ENCODE data around the gene ZNF618.

ZNF618 gene
- total RNA-seq, result 2.2 to 3.0 reads per million in 2 donors

GRCh38 chr9:113876151-113876992 lies at the start of gene ZNF618:
Gene ZNF618 (plus strand): TSS chr9:113876309. CDS start chr9:113876381, 72 bp downstream.
- no peak for DNase-seq

DNA sequence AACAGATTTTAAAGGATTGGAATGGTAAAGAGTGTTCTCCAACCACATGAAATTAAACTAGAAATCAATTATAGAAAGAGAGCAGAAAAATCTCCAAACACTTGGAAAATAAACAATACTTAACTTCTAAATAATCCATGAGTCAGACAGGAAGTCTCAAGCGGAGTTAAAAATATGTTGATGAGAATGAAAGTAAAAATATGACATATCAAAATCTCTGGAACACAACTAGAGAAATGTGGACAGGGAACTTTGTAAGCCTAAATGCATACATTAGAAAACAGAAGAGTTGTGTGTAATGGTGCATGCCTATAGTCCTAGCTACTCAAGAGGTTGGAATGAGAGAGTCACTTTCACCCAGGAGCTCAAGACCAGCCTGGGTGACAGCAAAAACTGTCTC lies 47.9 kb upstream of the ZNF618 start:
- DNase-seq, result no peak

DNA sequence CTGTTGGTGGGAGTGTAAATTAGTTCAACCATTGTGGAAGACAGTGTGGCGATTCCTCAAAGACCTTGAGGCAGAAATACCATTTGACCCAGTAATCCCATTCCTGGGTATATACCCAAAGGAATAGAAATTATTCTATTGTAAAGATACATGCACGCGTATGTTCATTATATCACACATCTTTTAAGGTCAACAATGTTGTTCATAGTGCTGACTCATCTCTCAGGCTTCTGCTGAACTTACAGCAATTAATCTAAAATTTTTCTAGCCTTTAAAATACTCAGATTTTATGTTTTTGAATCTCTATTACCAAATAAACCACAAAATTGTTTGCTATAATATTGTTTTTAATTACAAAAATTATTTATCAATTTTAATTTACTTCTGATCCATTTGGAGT lies 38.8 kb upstream of the ZNF618 start:
- DNase-seq, result no peak

DNA sequence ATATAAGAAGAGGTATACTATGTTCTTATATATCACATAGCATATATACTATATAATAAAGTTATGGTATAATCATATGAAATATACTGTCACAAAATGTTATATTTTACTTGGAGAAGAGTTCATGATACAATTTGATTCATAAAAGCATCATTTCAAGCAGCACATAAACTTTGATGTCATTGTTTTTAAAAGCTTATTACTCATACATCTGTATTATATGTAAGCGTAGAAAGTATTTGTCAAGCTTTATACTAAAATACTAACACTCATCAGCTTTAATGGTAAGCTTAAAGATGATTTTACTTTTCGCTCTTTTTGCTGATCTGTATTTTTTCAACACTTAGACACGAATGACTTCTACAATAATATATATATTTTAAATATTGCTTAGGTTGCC lies 34.0 kb upstream of the ZNF618 start:
- no peak for DNase-seq

- no peak for DNase-seq
These were observed 31.6 kb upstream of the ZNF618 start for GRCh38 chr9:113844466-113844865.

GRCh38 chr9:113851359-113851758 lies 24.8 kb upstream of the ZNF618 start:
- no peak for DNase-seq

DNA sequence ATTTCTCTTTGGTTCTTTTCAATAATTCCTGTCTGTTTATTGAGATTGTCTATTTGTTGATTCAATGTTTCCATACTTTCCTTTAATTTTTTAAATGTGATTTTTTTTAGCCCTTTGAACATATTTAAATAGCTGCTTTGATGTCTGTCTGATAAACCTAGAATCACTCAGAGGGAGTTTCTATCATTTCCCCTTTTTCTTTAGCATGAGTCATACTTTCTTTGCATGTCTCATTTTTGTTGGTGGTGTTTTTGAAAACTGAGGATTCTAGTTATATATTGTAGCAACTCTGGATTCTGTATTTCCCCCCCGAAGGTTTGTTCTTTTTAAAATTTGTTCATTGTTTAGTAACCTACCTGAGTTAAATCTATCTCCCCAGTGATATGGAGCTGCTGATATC lies 24.2 kb upstream of the ZNF618 start:
- no peak for DNase-seq

DNA sequence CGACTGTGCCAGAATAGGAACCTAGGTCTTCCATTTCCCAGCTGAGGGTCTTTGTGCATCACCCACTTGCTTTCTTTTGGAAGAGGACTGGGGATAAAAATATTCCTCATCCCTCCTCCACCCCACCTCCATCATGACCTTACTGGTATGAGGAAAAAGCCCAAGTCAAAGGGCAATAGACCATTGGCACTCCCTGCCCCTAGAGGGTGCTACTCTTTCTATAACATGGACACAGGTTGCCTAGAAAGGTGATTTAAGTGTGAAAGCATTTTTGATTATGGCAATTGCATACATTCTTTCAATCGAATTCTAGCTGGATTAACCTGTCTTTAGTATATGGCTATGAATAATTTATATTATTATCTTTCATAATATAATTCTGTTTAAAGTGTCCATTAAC lies 22.8 kb upstream of the ZNF618 start:
- no peak for DNase-seq

- DNase-seq, result no peak
These were observed 21.8 kb upstream of the ZNF618 start for GRCh38 chr9:113854310-113854709.

- no peak for DNase-seq
These were observed 18.2 kb upstream of the ZNF618 start for GRCh38 chr9:113857875-113858274.

DNA sequence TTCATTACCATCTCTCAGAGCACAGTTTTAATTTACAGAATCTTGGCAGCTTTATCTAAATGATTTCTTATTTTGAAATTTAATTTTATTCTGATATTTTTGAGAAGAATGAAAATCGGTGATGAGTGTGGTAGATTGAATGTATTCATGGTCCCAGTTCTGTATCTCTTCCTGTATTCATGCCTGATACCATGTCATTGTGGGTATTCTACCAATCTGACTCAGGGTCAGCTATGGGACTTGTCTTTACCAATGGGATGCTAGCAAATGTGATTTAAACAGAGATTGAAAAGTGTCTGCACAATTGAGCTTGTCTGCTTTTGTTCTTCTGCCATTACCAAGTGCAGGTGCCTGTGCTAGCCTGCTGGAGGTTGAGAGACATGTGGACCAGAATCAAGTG lies 17.8 kb upstream of the ZNF618 start:
- no peak for DNase-seq

DNA sequence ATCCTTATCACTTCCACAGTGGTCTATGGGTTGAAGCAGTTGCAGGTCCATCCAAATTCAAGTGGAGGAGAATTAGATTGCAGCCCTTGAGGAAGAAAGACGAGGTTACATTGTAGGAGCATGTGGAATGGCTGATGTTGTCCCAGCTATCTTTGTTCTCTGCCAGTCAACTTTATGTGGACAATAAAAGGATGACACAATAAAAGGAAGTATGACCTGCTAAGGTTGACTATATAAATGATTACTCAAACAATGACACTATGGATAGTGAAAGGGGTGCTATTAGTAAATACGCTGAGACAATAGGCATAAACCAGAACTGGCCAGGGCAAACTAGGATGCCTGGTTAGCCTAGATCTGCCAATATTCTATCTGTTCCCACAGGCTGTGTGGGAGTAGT lies 12.8 kb upstream of the ZNF618 start:
- DNase-seq, result no peak

DNA sequence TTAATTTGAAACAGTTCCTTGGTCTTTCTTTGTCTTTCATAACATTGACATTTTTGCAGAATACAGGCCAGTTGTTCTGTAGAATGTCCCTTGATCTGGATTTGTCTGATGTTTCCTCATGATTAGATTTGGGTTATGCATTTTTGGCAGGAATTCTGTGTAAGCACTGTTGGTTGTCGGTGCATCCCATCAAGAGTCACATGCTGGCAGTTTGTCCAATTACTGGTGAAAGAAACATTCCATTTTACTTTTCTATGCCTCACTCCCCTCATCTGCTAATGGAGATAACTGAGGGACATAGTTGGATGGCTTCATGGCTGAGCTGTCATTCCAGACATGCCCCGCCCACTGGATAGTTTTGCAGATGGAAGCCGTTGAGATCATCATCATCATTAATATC lies 7.6 kb upstream of the ZNF618 start:
- DNase-seq, result no peak

DNA sequence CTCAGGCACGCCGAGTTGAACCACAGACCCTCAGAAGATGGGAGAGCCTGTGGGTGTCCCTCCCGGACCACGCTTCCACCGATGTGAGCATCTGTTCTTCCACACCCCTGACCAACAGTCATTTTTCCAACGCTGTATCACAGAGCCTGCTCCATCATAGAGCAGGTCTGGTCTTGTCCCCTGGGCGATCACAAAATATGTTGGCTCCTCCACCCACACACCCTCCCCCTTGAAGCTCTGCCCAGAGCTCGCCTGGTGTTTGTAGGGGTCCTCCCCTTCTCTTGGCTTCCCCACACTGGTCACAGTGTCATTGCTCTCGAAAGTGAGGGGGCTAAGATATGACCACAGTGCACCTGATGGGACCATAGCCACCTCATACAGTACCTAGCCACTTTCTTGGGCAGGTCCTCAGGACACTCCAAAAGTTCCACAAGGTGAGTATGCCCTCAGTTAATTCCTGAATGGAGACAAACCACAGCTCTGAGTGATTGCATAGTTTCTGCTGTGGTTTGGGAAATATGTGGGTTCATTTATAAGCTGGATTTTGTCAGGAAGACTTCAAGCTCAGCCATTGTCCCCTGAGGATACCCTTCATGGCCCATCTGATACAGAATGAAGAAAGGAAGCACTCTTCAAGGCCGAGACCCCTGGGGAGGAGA lies 3.5 kb upstream of the ZNF618 start:
- no peak for DNase-seq

- DNase-seq, result no peak
These were observed 2.7 kb upstream of the ZNF618 start for GRCh38 chr9:113873446-113873845.

DNA sequence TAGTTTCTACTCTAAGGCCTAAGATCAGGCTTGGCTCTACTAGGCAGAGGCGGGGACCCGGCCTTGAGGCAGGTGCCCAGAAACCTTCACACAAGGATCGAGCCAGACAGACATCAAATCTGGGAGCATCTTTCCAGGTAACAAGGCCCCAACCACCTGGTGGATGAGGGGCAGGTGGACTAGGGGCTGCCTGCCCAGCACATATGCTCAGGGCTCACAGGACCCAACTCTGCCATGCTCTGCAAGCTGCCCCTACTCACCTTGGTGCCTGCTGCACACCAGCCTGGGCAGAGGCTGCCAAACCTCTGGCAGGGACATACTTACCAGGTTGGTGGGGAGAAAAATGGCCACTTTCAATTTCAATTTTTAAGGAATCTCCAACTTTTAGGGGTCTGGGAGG lies 2.2 kb upstream of the ZNF618 start:
- no peak for DNase-seq

DNA sequence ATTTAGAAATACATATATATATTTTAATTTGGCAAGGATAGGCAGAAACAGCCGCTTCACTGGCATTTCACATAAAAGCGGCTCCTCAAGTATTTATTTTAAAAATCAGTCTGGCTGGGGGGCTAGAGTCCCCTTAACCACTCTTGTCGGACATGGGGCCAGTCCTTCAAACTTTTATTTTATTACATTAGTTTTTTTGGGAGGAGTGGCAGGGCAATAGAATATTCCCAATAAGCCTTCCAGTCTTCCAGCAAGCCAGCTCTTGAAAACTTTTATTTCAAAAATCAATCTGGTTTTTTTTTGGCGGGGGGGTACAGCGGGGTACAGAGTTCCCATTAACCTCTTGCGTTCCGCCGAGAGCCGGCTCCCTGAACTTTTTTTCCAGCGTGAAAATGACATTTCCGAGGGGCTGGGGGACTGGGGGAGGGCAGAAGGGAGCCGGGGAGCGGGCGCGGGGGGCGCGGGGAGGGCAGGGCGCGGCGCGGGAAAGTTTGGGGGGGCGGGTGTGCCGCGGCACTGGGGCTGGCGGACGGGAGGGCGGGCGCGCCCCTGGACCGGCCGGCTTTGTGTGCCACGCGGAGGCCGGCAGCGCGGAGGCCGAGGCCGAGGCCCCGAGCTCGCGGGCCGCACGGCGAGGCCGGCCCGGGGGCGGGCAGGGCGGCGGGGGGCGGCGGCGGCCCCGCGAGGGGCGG lies 504 bp upstream of the ZNF618 start:
- no peak for DNase-seq

- no peak for DNase-seq
These were observed 872 bp downstream of the ZNF618 start for GRCh38 chr9:113876993-113877368.

DNA sequence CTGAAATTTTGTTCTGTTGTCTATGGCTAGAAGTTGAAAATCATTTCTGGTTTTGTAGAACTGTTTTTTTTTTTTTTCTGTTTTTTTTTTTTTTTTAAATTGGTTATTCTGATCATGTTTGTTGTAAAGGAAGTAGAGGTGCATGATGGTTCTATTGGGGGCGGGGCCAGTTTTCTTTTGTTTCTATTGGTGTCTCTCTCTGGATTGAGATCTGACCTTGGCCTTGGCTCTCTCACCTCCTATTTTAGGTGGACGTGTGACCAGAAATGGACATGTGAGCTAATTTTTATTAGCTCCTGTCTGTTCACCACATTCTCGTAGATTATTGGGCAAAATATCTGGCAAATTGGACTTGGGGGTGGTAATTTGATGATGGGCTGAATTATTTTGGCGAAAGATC lies 3.2 kb downstream of the ZNF618 start:
- no peak for DNase-seq

DNA sequence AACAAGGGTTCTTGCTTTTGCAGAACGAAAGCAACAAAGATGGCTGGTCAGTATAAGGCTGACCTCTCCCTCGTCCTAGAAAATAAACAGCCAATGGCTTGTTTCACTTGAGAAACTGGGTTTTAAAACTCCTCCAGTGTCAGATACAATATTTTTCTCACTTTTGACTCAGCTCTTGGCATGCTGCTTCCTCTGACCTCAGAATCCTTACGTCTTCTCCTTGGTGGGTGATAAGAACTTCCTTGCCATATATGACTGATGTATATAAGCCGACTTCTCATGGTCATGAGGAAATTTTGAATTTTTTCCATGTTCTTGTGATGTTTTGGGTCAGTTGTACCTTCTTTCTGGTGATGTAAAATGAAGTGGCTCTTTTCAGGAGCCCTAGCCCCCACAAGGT lies 3.8 kb downstream of the ZNF618 start:
- DNase-seq, result no peak

DNA sequence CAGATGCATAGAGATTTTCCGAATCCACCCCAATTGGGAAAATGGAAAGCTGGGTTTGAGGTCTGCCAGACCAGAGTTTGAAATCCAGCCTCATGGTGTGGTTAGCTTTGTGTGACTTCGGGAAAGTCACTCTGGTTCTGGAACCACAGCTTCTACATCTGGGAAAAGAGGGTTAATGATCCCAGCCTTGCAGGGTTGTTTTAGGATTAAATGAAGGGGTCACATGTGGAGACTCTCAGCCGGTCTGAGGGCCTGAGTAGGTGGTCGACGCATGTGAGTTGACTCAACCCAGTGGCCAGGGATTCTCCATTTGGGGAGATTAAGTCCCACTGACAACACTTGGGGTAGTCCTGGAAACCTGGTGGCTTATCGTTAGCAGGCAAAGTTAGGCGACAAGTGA lies 6.1 kb downstream of the ZNF618 start:
- DNase-seq, result no peak

DNA sequence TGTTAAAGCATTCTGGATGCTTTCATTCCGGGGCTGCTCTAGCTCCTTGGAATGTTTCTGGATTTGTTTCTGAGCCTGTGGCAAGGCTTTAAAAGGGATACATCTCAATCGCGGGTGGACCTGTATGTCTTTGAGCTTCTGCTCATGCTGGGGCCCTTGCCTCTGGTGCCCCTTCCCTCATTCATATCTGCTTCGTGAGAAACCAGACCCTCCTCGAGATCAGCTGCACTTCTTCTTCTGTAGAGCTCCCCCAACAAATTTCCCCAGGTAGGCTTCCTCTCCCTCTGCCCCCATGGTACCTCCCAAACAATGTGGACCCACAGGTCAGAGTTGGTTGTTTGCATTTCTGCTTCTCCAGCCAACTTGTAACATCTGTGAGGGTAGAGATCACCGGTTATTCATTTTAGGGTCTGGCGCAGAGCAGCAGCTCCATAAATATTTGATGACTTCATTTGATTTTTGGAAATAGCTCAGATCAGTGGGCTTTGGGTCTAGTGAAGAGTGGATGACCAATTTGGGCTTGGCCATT lies 6.6 kb downstream of the ZNF618 start:
- no peak for DNase-seq

DNA sequence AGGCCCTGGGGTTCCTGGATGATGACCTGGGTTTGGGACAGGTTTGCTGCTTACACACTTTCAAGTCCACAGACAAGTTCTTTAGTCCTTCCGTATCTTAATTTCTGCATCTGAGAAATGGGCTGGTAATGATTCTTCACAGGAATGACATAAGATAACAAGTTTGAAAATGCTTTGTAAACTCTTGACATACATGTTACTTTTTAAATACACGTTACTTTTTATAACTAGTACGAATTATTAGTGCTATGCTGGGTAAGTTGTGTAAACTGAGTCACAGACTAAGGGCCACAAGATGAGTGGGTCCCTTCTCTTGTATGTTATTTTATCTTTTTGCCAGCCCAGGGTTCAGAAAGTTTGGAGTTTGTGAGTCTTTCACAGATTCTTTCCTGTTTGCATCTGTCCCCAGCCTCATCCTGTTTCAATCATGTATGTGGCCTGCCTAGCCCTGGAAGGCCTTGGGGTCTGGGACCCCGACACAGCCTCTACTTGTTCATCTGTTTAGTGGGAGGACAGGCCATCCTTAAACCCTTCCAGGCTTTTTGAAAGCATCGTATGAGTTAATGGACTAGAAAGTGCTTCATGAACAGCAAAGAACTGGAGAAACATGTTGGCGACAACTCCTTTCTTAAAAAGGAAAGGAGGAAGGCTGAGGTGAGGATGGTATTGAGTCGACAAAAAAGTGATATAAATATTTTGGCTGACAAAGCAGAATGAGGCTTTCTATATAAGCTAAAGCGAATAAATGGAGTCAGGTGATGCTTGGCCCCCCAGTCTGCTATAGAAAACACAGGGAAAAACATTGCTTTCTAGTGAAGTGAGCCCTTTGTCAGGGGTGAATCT lies 9.3 kb downstream of the ZNF618 start:
- DNase-seq, result no peak
